ENCODE results near the gene ENG. TPM values are rescaled to one million over a fixed set of nuclear protein-coding genes. Genes with fewer than 3 reads are reported as not detected.
"Not testable (repeated sequence)": the region's sequence is repeated elsewhere in the genome, so short reads cannot be mapped to it uniquely, and the experiment has no call there.

ENG gene
- total RNA-seq, 2 donors from 2014 or later, result 12.7 to 34.1 TPM

GRCh38 chr9:127874301-127875221, 20.1 kb upstream of the ENG start:
- Mint-ChIP-seq H3K9me3 (no peaks in the 10 kb centered on the region), H3K4me1 (ENCODE audit: low read depth in 2 of 2) (peaks cover 6 to 8% of the 10 kb centered on the region in 2 donors), H3K4me3 (no peak overlapping the region), H3K27ac (no peak overlapping the region), H3K36me3 (no peaks in the 10 kb centered on the region), H3K27me3 (no peaks in the 10 kb centered on the region)
- ATAC-seq (no peak), DNase-seq (ENCODE audit: low spot score) (peak; percentile 42)

DNA sequence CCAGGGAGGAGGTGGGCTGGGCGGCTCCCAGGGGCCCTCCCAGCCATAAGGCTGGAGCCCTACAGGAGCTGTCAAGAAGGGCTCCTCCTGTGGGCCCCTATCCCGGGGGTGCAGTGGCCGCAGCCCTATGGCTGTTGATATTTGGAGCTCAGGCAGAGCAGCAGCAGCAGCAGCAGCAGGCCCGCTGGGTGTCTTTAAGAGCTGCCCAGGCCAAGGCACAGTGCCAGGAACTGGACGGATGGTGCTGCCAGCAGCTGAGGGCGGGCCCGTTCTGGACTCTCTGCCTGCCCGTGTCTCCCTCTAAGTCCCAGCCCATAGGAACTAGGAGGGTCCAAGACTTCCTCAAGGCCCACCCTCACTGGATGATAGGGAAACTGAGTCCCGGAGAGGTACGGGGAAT, 19.4 kb upstream of the ENG start:
- Mint-ChIP-seq H3K9me3 (no peaks in the 10 kb centered on the region), H3K4me3 (no peak overlapping the region), H3K4me1 (ENCODE audit: low read depth in 2 of 2) (peaks cover 6 to 8% of the 10 kb centered on the region in 2 donors), H3K36me3 (no peaks in the 10 kb centered on the region), H3K27me3 (no peaks in the 10 kb centered on the region), H3K27ac (no peak overlapping the region)
- DNase-seq (ENCODE audit: low spot score) (peak; percentile 41), ATAC-seq (no peak)

GRCh38 chr9:127873223-127873691, 18.8 kb upstream of the ENG start:
- Mint-ChIP-seq H3K27me3 (no peaks in the 10 kb centered on the region), H3K36me3 (no peaks in the 10 kb centered on the region), H3K9me3 (no peaks in the 10 kb centered on the region), H3K4me1 (ENCODE audit: low read depth in 2 of 2) (peaks cover 3 to 6% of the 10 kb centered on the region in 2 donors), H3K27ac (no peak overlapping the region), H3K4me3 (no peak overlapping the region)
- DNase-seq (ENCODE audit: low spot score) (peak; percentile 57), ATAC-seq (no peak)

GRCh38 chr9:127872369-127873222, 18.1 kb upstream of the ENG start:
- H3K36me3 Mint-ChIP-seq, result no peaks in the 10 kb centered on the region
- H3K4me3 Mint-ChIP-seq, result no peak overlapping the region
- H3K4me1 Mint-ChIP-seq (ENCODE audit: low read depth in 2 of 2), result no peaks in the 10 kb centered on the region
- no peak overlapping the region for H3K27ac Mint-ChIP-seq
- DNase-seq (ENCODE audit: low spot score), result peak; percentile 53
- ATAC-seq, result no peak
- no peaks in the 10 kb centered on the region for H3K27me3 Mint-ChIP-seq
- no peaks in the 10 kb centered on the region for H3K9me3 Mint-ChIP-seq

- ATAC-seq (no peak), DNase-seq (ENCODE audit: low spot score) (peak; percentile 49)
- H3K27me3 Mint-ChIP-seq, result no peaks in the 10 kb centered on the region
- H3K27ac Mint-ChIP-seq, result no peak overlapping the region
- H3K36me3 Mint-ChIP-seq, result no peaks in the 10 kb centered on the region
- H3K4me1 Mint-ChIP-seq (ENCODE audit: low read depth in 2 of 2), result no peaks in the 10 kb centered on the region
- no peak overlapping the region for H3K4me3 Mint-ChIP-seq
- no peaks in the 10 kb centered on the region for H3K9me3 Mint-ChIP-seq
These were observed 17.1 kb upstream of the ENG start for GRCh38 chr9:127871531-127871930.

DNA sequence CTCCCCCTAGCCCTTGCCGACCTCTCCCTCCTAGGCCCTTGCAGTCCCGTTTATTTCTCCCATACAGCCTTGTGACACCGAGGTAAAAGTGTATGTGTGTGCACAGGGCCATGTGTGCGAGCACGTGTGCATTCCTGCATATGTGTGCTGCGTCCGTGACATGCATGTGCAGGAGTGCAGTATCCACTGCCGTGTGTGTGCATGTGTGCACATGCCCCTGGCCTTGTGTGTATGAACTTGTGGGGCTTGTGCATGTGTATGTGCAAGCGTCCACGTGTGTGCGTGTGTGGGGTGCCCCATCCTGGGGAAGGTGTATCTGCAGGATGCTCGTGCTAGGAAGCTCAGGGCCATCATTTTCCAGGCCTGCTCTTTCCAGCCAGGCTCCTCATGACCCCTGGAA, 16.4 kb upstream of the ENG start:
- no peak overlapping the region for H3K4me3 Mint-ChIP-seq
- no peak overlapping the region for H3K27ac Mint-ChIP-seq
- no peaks in the 10 kb centered on the region for H3K36me3 Mint-ChIP-seq
- no peak for ATAC-seq
- DNase-seq (ENCODE audit: low spot score), result peak; percentile 41
- peaks cover 1% of the 10 kb centered on the region in 2 donors for H3K4me1 Mint-ChIP-seq (ENCODE audit: low read depth in 2 of 2)
- H3K27me3 Mint-ChIP-seq, result no peaks in the 10 kb centered on the region
- no peaks in the 10 kb centered on the region for H3K9me3 Mint-ChIP-seq

- not testable (repeated sequence) for DNase-seq (ENCODE audit: low spot score); H3K27me3 Mint-ChIP-seq; ATAC-seq; H3K27ac Mint-ChIP-seq; H3K9me3 Mint-ChIP-seq; H3K4me1 Mint-ChIP-seq (ENCODE audit: low read depth in 2 of 2); H3K4me3 Mint-ChIP-seq; H3K36me3 Mint-ChIP-seq
These were observed 15.7 kb upstream of the ENG start for GRCh38 chr9:127870153-127870491.

DNA sequence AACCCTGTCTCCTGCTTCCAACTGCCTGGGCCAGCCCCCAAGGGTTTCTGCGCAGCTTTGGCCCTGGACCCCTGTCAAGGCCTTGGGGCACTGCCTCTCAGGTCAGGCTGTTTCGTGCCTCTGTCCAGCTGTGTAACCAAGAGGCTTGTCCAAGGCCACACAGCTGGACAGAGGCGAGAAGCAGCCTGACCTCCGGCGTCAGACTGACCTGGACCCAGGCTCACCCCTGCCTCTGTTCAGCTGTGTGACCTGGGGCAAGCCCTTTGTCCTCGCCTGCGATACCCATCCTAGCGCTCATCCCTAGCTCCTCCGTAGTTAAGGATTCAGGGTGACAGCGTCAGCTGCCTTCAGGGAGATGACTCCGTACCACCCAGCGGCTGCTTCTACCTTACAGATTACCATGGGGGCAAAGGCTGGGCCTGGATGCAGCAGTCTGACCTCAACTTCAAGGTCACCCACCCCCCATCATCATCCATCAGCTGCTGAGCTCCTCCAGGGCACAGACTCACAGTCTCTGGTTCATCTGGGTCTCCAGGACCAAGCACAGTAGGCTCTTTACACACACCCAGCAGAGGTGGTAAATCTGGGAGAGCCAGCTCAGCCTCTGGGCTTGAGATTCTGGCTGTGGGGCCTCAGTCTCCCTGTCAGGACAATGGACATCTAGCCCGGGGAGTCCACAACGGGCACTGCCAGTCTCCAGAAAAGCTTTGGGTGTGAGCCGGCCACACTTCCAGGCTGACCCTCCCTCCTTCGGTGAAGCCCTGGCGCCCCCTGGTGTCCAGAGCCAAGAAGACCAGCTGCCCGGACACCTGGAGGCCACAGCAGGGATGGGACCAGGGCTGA, 15.1 kb upstream of the ENG start:
- Mint-ChIP-seq H3K4me1 (ENCODE audit: low read depth in 2 of 2) (peaks cover 11 to 13% of the 10 kb centered on the region in 2 donors), H3K36me3 (no peaks in the 10 kb centered on the region), H3K27ac (no peak overlapping the region), H3K4me3 (no peak overlapping the region), H3K9me3 (no peaks in the 10 kb centered on the region), H3K27me3 (no peaks in the 10 kb centered on the region)
- DNase-seq (ENCODE audit: low spot score) (peak; percentile 91), ATAC-seq (peak; percentile 86 to 91)

DNA sequence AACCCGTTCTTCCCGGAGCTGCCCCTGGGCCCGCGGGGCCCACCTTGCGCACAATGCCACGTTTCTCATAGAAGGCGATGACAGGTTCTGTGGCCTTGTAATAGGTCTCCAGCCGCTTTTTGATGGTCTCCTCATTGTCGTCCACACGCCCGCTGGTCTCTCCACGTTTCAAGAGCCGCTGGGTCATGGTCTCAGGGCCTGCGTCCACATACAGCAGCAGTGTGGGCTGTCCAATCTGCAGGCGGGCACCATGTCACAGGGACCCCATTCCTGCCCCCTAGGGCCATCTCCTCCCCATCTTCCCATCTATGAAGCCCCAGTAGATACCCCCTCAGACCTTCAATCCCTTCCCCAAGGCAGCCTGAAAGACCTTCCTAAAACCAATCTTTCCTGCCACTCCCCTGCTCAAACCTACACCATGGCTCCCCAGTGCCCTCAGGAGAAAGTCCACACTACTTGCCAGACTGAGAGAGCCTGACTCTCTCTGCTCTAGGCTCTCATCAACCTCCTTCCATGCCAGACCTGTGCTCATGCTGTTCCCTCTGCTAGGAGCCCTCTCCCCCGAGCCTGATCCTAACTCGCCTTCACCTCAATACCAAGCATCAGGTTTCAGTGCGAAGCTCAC, 13.9 kb upstream of the ENG start:
- DNase-seq (ENCODE audit: low spot score) (no peak), ATAC-seq (no peak)
- Mint-ChIP-seq H3K4me3 (no peak overlapping the region), H3K27me3 (no peaks in the 10 kb centered on the region), H3K36me3 (no peaks in the 10 kb centered on the region), H3K9me3 (no peaks in the 10 kb centered on the region), H3K4me1 (ENCODE audit: low read depth in 2 of 2) (peaks cover 11 to 13% of the 10 kb centered on the region in 2 donors), H3K27ac (no peak overlapping the region)

DNA sequence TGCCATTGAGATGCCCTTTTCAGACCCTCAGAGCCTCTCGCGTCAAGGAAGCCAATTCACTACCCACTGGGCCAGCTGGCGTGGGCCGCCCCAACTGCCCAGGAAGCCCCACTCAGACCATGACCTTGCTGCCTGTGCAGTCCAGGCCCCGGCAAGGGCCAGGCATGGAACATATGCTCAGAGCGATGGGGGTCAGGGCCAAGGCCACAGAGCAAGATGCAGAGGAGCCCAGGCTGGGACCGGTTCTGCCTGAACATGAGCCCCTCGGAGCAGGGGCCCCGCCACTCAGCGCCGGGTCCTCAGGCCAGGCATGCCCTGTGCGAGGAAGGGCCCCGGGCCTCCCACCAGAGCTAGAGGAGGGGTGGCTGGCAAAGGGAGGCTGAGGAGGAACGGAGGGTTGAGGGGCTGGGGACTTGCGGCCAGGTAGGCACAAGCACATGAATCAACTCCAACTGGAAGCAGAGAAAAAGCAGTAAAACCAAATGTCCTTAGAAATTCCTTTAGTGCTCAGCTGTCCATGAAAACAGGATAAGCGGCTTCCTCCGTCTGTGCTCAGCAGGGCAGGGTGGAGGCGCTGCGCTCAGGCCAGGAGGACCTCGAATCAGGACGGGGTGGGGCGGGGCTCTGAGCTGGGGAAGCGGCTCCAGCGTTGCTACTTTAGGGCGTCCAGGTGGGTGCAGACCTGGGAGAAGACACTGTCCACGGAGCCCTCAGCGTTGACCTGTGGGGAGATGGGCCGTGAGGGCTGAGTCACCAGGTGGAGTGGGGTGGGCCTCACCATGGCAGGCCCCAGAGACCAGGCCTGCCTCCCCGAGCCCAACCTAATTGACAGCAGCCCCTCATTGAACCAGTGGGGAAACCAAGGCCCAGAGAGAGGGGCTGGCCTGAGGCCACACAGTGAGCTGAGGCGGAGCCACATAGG, 13.2 kb upstream of the ENG start:
- Mint-ChIP-seq H3K36me3 (no peaks in the 10 kb centered on the region), H3K4me1 (ENCODE audit: low read depth in 2 of 2) (peaks cover 17 to 19% of the 10 kb centered on the region in 2 donors), H3K9me3 (no peaks in the 10 kb centered on the region), H3K4me3 (no peak overlapping the region), H3K27ac (no peak overlapping the region), H3K27me3 (no peaks in the 10 kb centered on the region)
- DNase-seq (ENCODE audit: low spot score) (peak; percentile 60), ATAC-seq (no peak)

- H3K4me3 Mint-ChIP-seq, result no peak overlapping the region
- H3K4me1 Mint-ChIP-seq (ENCODE audit: low read depth in 2 of 2), result peaks cover 18 to 27% of the 10 kb centered on the region in 2 donors
- no peaks in the 10 kb centered on the region for H3K27me3 Mint-ChIP-seq
- no peaks in the 10 kb centered on the region for H3K9me3 Mint-ChIP-seq
- H3K36me3 Mint-ChIP-seq, result no peaks in the 10 kb centered on the region
- DNase-seq (ENCODE audit: low spot score), result peak; percentile 44
- no peak overlapping the region for H3K27ac Mint-ChIP-seq
- no peak for ATAC-seq
These were observed 12.1 kb upstream of the ENG start for GRCh38 chr9:127866535-127866934.

Data from natural killer cell treated with Interleukin-12 subunit alpha and Interleukin-12 subunit beta and Interleukin-15 and Interleukin-18, amount 100 ng/mL, for 72 hours (primary cell).